ENCODE results near the gene PTGES3L. TPM values are rescaled to one million over a fixed set of nuclear protein-coding genes. Genes with fewer than 3 reads are reported as not detected.
A peak's percentile ranks its signal among the peaks of the same experiment; 100 is the strongest.

PTGES3L gene
- total RNA-seq, 5 donors from 2014 or later (not counting 1 experiment from before 2014, with no cell fraction given): 0.25 to 0.44 (median 0.41) TPM; not detected in 2

DNA sequence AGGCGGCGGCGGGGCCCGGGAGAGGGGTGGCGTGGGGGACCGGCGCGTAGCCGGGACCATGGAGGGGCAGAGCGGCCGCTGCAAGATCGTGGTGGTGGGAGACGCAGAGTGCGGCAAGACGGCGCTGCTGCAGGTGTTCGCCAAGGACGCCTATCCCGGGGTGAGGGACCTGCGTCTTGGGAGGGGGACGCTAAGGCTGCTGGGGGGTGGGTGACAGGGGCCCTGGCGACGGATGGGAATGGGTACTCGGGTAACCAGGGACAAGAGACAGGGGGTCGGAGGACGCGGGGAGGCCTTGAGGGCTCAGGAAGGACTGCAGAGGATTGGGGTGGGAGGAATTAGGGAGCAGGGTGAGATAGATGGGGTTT is 45.4 kb upstream of the PTGES3L start:
- peaks cover 2 to 47% of the 10 kb centered on the region in 2 experiments for H3K4me1 ChIP-seq (ENCODE audit: control insufficient read depth in 1 of 2, extremely low read depth in 1 of 2, insufficient read depth in 2 of 2, low read length in 2 of 2)
- no peak overlapping the region for H3K27ac Mint-ChIP-seq
- no peaks in the 10 kb centered on the region for H3K9me3 ChIP-seq
- H3K36me3 ChIP-seq (ENCODE audit: control insufficient read depth in 2 of 2, extremely low read depth in 1 of 2, insufficient read depth in 1 of 2, low read length in 1 of 2): no peaks in the 10 kb centered on the region
- H3K27me3 ChIP-seq (replicated peaks in 1 of 2; ENCODE audit: control insufficient read depth in 2 of 2, extremely low read depth in 1 of 2, insufficient read depth in 2 of 2, low read length in 1 of 2): no peaks in the 10 kb centered on the region
- CTCF ChIA-PET: no interaction called here
- H3K4me3 Mint-ChIP-seq: peak overlapping the region; percentile 64 to 95 (median 70)
- peak overlapping the region in 1 of 2 donors; percentile 41 for H3K4me3 ChIP-seq (ENCODE audit: control insufficient read depth in 1 of 2, extremely low read depth in 1 of 2, low read length in 1 of 2)
- 16% methylated on average over 27 of the region's 27 CpGs for WGBS (ENCODE audit: insufficient coverage)
- peak in 1 of 35 experiments; percentile 20 for DNase-seq
- POLR2A ChIA-PET: interaction anchor here in 1 of 2 donors (1.1 kb wide), 1 partner anchor 27 kb away, joined by 7 read pairs; the partner anchor contains the start of gene RPL27
- no peaks in the 10 kb centered on the region for H3K36me3 Mint-ChIP-seq
- peaks cover 17 to 28% (median 26%) of the 10 kb centered on the region in 3 donors for H3K4me1 Mint-ChIP-seq
- H3K27ac ChIP-seq (ENCODE audit: low read length): no peak overlapping the region
- no peaks in the 10 kb centered on the region for H3K27me3 Mint-ChIP-seq
- ATAC-seq (replicated peaks in 1 of 4): no peak
- H3K9me3 Mint-ChIP-seq: no peaks in the 10 kb centered on the region

DNA sequence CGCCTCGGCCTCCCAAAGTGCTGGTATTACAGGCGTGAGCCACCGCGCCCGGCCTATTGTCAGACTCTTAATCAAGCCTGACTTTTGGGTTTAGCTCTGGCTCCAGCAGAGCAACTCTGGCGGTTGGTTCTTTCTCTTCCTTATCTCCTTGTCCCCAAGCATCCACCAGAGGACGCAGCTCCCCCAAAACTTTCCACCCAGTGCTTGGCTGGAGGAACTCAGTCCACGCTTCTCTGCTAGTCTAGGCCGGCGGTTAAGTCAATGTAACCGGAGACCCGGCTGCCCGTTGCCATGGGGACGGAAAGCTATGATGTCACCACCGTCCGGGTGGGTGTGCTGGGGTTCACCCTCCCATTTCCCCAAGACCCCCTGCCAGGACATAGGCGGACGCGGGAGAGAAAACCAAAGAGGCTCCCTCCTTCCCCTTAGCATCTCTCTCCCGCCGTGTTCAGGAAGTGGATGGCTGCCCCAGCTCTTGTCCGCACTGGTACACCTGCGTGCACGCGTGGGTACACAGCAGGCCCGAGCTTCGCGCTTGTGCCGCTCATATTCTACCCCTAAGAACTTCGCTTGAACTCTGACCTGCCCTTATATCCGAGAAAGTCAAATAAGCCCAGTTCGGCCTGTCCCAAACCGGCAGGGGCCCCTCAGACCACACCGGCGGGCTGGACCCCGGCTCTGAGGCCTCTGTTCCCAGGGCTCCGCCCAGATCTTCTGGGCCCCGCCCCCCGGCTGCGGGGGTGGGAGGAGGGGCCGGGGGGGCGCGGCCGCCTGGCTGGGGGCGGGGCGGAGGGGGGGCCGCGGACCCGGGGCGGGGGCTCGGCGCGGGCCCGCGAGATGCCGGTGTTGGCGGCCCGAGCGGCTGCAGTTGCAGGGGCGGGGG is 44.8 kb upstream of the PTGES3L start, which contains the start of gene RND2:
TSS of gene RND2 (plus strand) at position 825 of the 883 bp plus-strand sequence. CDS start 117 bp downstream, outside the sequence.
- peak; percentile 52 to 85 (median 71) for DNase-seq
- Mint-ChIP-seq H3K27ac (peak within 1 kb of the TSS; percentile 80), H3K4me1 (peaks cover 23 to 34% (median 29%) of the 10 kb centered on the region in 3 donors), H3K9me3 (no peaks in the 10 kb centered on the region), H3K4me3 (peak within 1 kb of the TSS; percentile 86 to 95 (median 87)), H3K27me3 (no peaks in the 10 kb centered on the region), H3K36me3 (no peaks in the 10 kb centered on the region)
- H3K27me3 ChIP-seq (replicated peaks in 1 of 2; ENCODE audit: control insufficient read depth in 2 of 2, extremely low read depth in 1 of 2, insufficient read depth in 2 of 2, low read length in 1 of 2): no peaks in the 10 kb centered on the region
- peak; percentile 59 to 73 (median 68) for ATAC-seq (replicated peaks in 1 of 4)
- H3K4me1 ChIP-seq (ENCODE audit: control insufficient read depth in 1 of 2, extremely low read depth in 1 of 2, insufficient read depth in 2 of 2, low read length in 2 of 2): peaks cover 5 to 53% of the 10 kb centered on the region in 2 experiments
- peak within 1 kb of the TSS; percentile 76 to 84 for H3K4me3 ChIP-seq (ENCODE audit: control insufficient read depth in 1 of 2, extremely low read depth in 1 of 2, low read length in 1 of 2)
- CTCF ChIA-PET: interaction anchor here in 1 of 2 donors (0.7 to 1.9 kb wide), 5 partner anchors 19 to 447 kb away, joined by 3 to 12 read pairs (median 3); partner anchors contain the start of genes BRCA1, IFI35, PSMC3IP and RPL27
- 2% methylated on average over 33 of the region's 61 CpGs for WGBS (ENCODE audit: insufficient coverage)
- H3K36me3 ChIP-seq (ENCODE audit: control insufficient read depth in 2 of 2, extremely low read depth in 1 of 2, insufficient read depth in 1 of 2, low read length in 1 of 2): no peaks in the 10 kb centered on the region
- POLR2A ChIA-PET: interaction anchor here (0.6 to 1.1 kb wide), 4 partner anchors 26 to 336 kb away, joined by 3 to 7 read pairs (median 4); partner anchors contain the start of gene RPL27 (in 1 of the 2)
- peak within 1 kb of the TSS; percentile 57 for H3K27ac ChIP-seq (ENCODE audit: low read length)
- H3K9me3 ChIP-seq: no peaks in the 10 kb centered on the region

DNA sequence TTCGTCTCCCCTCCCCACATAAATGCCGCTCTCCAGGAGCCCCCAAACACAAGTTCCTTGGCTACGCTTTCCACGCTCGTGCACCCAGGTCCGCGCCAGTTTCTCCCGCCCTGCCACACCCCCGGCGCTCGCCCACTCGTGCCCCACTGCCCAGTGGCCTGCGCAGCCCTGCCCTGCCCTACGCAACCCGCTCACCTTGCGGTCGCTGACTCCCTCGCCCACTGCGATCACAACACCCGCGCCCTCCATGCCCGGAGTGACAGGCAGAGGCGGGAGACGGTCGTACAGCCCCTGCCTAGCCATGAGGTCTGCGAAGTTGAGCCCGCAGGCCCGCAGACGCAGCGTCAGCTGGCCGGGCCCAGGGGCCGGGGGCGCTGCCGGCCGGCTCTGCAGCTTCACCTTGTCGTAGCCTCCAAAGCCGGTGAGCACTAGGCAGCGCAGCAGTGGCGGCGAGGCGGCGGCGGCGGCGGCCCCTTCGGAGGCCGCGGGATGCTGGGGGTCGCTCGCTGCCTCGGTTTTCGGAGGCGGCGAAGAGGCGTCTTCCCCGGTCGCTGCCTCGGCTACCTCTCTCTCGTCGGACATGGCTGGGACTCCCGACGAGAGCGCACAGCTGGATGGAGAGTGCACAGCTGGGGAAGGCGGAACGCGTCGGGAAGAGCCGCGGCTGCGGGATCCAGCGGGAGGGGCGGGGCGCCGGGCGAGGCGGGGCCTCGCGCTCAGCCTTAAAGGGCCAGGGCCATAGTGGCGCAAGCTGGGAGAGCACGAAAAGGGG is 42.0 kb upstream of the PTGES3L start, which contains the start of gene VAT1:
TSS of gene VAT1 (minus strand) at position 645 of the 772 bp plus-strand sequence. CDS start at position 582, 63 bp downstream.
- no peaks in the 10 kb centered on the region for H3K36me3 Mint-ChIP-seq
- no peaks in the 10 kb centered on the region for H3K27me3 Mint-ChIP-seq
- ATAC-seq (replicated peaks in 1 of 4) (peak; percentile 62 to 66 (median 64)), DNase-seq (peak in 33 of 35 experiments; percentile 22 to 76 (median 49))
- Histone ChIP-seq H3K9me3 (no peaks in the 10 kb centered on the region), H3K4me1 (ENCODE audit: control insufficient read depth in 1 of 2, extremely low read depth in 1 of 2, insufficient read depth in 2 of 2, low read length in 2 of 2) (peaks cover 9 to 65% of the 10 kb centered on the region in 2 experiments), H3K27me3 (replicated peaks in 1 of 2; ENCODE audit: control insufficient read depth in 2 of 2, extremely low read depth in 1 of 2, insufficient read depth in 2 of 2, low read length in 1 of 2) (no peaks in the 10 kb centered on the region), H3K27ac (ENCODE audit: low read length) (no peak within 1 kb of the TSS), H3K4me3 (ENCODE audit: control insufficient read depth in 1 of 2, extremely low read depth in 1 of 2, low read length in 1 of 2) (peak within 1 kb of the TSS; percentile 84), H3K36me3 (ENCODE audit: control insufficient read depth in 2 of 2, extremely low read depth in 1 of 2, insufficient read depth in 1 of 2, low read length in 1 of 2) (no peaks in the 10 kb centered on the region)
- ChIA-PET POLR2A (interaction anchor here (0.6 to 1.1 kb wide), 2 partner anchors 9 to 877 kb away, joined by 3 to 4 read pairs; no protein-coding TSS in a partner anchor), CTCF (interaction anchor here in 1 of 2 donors (0.6 to 1.8 kb wide), 2 partner anchors 15 to 23 kb away, joined by 3 to 10 read pairs; partner anchors contain the start of genes IFI35 and RPL27)
- peak within 1 kb of the TSS; percentile 72 to 77 for H3K27ac Mint-ChIP-seq
- H3K4me3 Mint-ChIP-seq: peak within 1 kb of the TSS; percentile 82 to 90 (median 86)
- under 1% methylated on average over 77 of the region's 80 CpGs for WGBS (ENCODE audit: insufficient coverage)
- H3K9me3 Mint-ChIP-seq: no peaks in the 10 kb centered on the region
- peaks cover 36 to 49% (median 48%) of the 10 kb centered on the region in 3 donors for H3K4me1 Mint-ChIP-seq

DNA sequence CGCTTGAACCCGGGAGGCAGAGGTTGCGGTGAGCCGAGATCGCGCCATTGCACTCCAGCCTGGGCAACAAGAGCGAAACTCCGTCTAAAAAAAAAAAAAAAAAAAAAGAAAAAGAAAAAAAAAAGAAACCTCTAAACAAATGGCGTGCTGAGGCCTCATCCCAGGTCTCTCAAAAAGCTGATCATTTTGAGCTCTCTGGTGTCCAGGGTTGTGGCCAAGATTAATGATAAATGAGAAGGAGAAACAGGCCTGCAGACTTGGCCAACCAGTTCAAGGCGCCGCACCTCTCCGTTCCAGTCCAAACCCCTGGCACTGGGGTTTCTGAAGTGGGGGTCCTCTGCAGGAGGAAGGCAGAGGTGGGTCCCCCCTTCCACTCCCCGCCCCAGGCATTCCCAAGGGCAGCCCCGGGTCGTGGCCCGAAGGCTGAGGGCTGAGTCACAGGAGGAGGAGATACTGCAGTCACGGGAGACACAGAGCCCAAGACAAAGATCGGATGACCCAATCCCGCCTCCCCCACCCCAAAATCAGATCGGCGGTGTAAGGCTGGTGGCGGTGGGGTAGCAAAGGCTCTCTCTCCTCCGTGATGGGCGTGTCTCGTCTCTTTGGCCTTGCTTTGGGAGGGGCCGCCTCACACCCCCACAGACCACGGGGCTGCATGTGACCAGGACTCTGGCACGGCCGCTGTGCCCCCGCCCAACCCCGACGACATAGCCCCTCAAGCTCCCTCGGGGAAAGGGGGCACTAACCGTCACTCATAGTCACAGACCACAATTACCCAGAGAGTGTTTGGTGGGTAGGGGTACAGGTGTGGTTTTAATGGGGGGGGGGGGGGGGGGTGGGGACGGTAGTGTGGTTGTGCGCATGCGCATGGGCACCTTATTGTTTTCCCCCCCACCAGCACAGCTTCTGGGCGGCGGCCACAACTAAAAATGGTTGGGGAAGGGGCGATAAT is 41.2 kb upstream of the PTGES3L start:
- H3K4me3 ChIP-seq (ENCODE audit: control insufficient read depth in 1 of 2, extremely low read depth in 1 of 2, low read length in 1 of 2): peak overlapping the region; percentile 84
- H3K9me3 Mint-ChIP-seq: no peaks in the 10 kb centered on the region
- H3K4me1 Mint-ChIP-seq: peaks cover 36 to 49% (median 48%) of the 10 kb centered on the region in 3 donors
- ChIA-PET POLR2A (interaction anchor here (0.6 to 0.7 kb wide), 2 partner anchors 437 to 633 kb away, joined by 3 to 11 read pairs; partner anchors contain the start of gene STAT3 (in 1 of the 2)), CTCF (interaction anchor here in 1 of 2 donors (1.8 kb wide), 1 partner anchor 22 kb away, joined by 10 read pairs; the partner anchor contains the start of gene RPL27)
- peaks cover 9 to 65% of the 10 kb centered on the region in 2 experiments for H3K4me1 ChIP-seq (ENCODE audit: control insufficient read depth in 1 of 2, extremely low read depth in 1 of 2, insufficient read depth in 2 of 2, low read length in 2 of 2)
- no peaks in the 10 kb centered on the region for H3K27me3 ChIP-seq (replicated peaks in 1 of 2; ENCODE audit: control insufficient read depth in 2 of 2, extremely low read depth in 1 of 2, insufficient read depth in 2 of 2, low read length in 1 of 2)
- WGBS (ENCODE audit: insufficient coverage): 45% methylated on average over 4 of the region's 40 CpGs
- no peaks in the 10 kb centered on the region for H3K27me3 Mint-ChIP-seq
- H3K36me3 Mint-ChIP-seq: no peaks in the 10 kb centered on the region
- H3K27ac Mint-ChIP-seq: peak overlapping the region; percentile 61 to 72
- DNase-seq (peak in 22 of 35 experiments; percentile 10 to 60 (median 30)), ATAC-seq (replicated peaks in 1 of 4) (peak in 1 of 4 experiments; percentile 4)
- H3K36me3 ChIP-seq (ENCODE audit: control insufficient read depth in 2 of 2, extremely low read depth in 1 of 2, insufficient read depth in 1 of 2, low read length in 1 of 2): no peaks in the 10 kb centered on the region
- no peak overlapping the region for H3K27ac ChIP-seq (ENCODE audit: low read length)
- peak overlapping the region; percentile 82 to 90 (median 86) for H3K4me3 Mint-ChIP-seq
- H3K9me3 ChIP-seq: no peaks in the 10 kb centered on the region

DNA sequence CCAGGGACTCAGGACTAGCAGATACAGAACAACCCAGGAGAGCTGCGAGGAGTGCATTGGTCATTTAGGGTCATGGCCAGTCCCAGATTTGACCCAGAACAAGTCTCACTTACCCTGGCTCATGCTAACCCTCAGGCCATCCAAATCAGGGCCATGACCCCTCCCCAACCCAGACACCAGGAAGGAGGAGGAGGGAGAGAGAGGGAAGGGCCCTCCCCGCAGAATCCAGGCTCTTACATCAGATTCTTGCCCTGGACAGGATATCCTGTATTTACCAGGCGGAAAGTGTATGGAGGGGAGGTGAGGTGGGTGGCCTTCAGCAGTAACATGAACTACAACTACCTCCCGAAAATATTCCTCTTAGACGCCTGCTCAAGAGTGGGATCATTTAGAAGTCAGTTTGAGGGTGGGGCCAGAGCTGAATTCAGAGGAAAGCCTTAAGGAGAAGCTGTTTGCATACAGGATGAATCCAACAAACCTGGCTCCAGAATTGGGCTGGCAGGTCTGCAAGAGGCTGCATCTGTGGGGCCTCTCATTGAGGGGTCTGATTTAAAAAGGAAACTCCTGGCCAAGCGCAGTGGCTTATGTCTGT is 40.2 kb upstream of the PTGES3L start:
- peaks cover 36 to 49% (median 43%) of the 10 kb centered on the region in 3 donors for H3K4me1 Mint-ChIP-seq
- no peaks in the 10 kb centered on the region for H3K27me3 ChIP-seq (replicated peaks in 1 of 2; ENCODE audit: control insufficient read depth in 2 of 2, extremely low read depth in 1 of 2, insufficient read depth in 2 of 2, low read length in 1 of 2)
- DNase-seq (no peak), ATAC-seq (replicated peaks in 1 of 4) (no peak)
- CTCF ChIA-PET: no interaction called here
- 100% methylated on average over 1 of the region's 6 CpGs for WGBS (ENCODE audit: insufficient coverage)
- H3K36me3 ChIP-seq (ENCODE audit: control insufficient read depth in 2 of 2, extremely low read depth in 1 of 2, insufficient read depth in 1 of 2, low read length in 1 of 2): no peaks in the 10 kb centered on the region
- no peaks in the 10 kb centered on the region for H3K27me3 Mint-ChIP-seq
- H3K27ac Mint-ChIP-seq: peak overlapping the region; percentile 72 to 85
- H3K36me3 Mint-ChIP-seq: peaks cover 3% of the 10 kb centered on the region
- H3K4me1 ChIP-seq (ENCODE audit: control insufficient read depth in 1 of 2, extremely low read depth in 1 of 2, insufficient read depth in 2 of 2, low read length in 2 of 2): peaks cover 9 to 58% of the 10 kb centered on the region in 2 experiments
- no peaks in the 10 kb centered on the region for H3K9me3 Mint-ChIP-seq
- peak overlapping the region; percentile 82 to 90 (median 86) for H3K4me3 Mint-ChIP-seq
- no peak overlapping the region for H3K27ac ChIP-seq (ENCODE audit: low read length)
- no peaks in the 10 kb centered on the region for H3K9me3 ChIP-seq
- no peak overlapping the region for H3K4me3 ChIP-seq (ENCODE audit: control insufficient read depth in 1 of 2, extremely low read depth in 1 of 2, low read length in 1 of 2)
- POLR2A ChIA-PET: no interaction called here
